ENCODE results near the gene ZFHX3. TPM values are rescaled to one million over a fixed set of nuclear protein-coding genes. Genes with fewer than 3 reads are reported as not detected.

Gene ZFHX3
- total and polyA plus RNA-seq, 2 donors (not counting 1 experiment from before 2014, with no cell fraction given), result 0.54 to 6.6 TPM

GRCh38 chr16:73020409-73020884, 27.5 kb downstream of the ZFHX3 start:
- ATAC-seq (ENCODE audit: low read depth), result no peak
- H3K4me2 ChIP-seq (replicated peaks; ENCODE audit: low read depth, low read length, poor library complexity, severe bottlenecking), result no peak overlapping the region
- no peaks in the 10 kb centered on the region for H3K9me3 Mint-ChIP-seq (ENCODE audit: insufficient read depth)

DNA sequence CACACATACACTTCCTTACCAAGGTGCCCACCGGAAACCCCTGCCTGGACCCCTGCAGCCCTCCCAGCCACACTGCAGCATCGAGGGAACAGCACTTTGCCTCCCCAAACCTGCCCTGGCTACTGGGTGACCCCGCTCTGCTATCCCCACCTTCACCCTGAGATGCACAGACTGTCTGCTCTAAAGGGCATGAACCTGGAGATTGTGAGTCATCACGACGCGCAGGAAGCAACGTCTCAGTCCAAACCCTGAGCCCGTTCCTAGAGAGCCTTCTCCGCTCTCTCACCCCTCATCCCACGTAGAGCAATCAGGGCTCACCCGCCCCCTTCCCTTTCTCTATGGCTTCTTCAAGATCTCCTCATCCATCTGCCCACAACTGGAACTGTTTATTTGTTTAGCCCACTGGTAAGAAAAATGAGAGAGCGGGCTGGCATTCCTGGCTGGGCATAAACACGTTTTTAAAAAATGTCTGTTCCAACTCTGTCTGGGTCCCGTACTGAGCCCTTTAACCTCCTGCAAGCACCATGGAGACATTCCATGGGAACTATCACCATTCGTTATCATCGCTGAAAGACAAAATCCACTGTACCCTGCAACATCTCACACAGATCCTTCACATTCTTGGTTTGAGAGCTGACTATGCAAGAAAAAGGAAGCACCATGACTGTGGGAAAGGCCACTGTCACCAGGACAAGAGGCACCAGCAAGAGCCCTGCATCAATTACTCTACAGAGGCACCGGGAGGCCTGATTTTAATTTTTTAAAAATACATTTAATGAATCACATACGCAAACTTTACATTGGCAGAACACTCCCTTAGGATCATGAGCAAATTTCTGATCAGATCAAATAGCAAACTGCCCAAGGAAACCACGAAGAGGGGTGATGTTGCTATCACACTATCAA, 28.2 kb downstream of the ZFHX3 start:
- H4K20me1 ChIP-seq (ENCODE audit: control insufficient read depth, insufficient read depth, low read length, poor library complexity, severe bottlenecking), result no peaks in the 10 kb centered on the region
- Mint-ChIP-seq H3K9me3 (ENCODE audit: insufficient read depth) (no peaks in the 10 kb centered on the region), H3K4me3 (no peak overlapping the region), H3K27me3 (no peaks in the 10 kb centered on the region), H3K27ac (no peak overlapping the region), H3K4me1 (peaks cover 10% of the 10 kb centered on the region)
- H3K36me3 ChIP-seq (replicated peaks in 1 of 2; ENCODE audit: control extremely low read depth in 1 of 2, control insufficient read depth in 1 of 2, extremely low read depth in 1 of 2, insufficient read depth in 2 of 2, low read length in 1 of 2), result no peaks in the 10 kb centered on the region
- peaks cover 0 to 7% of the 10 kb centered on the region in 2 donors for H3K4me1 ChIP-seq (ENCODE audit: control insufficient read depth in 2 of 2, insufficient read depth in 2 of 2, low read length in 2 of 2)
- no peak overlapping the region for H2AFZ ChIP-seq (ENCODE audit: insufficient read depth, low read depth, low read length, poor library complexity, severe bottlenecking)
- CTCF ChIA-PET, result no interaction called here
- peaks cover 18% of the 10 kb centered on the region for H3K79me2 ChIP-seq (ENCODE audit: control insufficient read depth, insufficient read depth, low read length)
- TF ChIP-seq, protein P1, sequence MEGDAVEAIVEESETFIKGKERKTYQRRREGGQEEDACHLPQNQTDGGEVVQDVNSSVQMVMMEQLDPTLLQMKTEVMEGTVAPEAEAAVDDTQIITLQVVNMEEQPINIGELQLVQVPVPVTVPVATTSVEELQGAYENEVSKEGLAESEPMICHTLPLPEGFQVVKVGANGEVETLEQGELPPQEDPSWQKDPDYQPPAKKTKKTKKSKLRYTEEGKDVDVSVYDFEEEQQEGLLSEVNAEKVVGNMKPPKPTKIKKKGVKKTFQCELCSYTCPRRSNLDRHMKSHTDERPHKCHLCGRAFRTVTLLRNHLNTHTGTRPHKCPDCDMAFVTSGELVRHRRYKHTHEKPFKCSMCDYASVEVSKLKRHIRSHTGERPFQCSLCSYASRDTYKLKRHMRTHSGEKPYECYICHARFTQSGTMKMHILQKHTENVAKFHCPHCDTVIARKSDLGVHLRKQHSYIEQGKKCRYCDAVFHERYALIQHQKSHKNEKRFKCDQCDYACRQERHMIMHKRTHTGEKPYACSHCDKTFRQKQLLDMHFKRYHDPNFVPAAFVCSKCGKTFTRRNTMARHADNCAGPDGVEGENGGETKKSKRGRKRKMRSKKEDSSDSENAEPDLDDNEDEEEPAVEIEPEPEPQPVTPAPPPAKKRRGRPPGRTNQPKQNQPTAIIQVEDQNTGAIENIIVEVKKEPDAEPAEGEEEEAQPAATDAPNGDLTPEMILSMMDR (IDR thresholded peaks at IDR 0.05), result no peak
- TF ChIP-seq EZH2 (IDR thresholded peaks at IDR 0.05; ENCODE audit: borderline replicate concordance, insufficient read depth, low read depth, low read length, poor library complexity, severe bottlenecking), result no peak
- POLR2A ChIA-PET, result no interaction called here
- WGBS (ENCODE audit: insufficient coverage), result 96% methylated on average over 17 of the region's 19 CpGs
- H3K9me3 ChIP-seq (ENCODE audit: control extremely low read depth in 1 of 3, control insufficient read depth in 2 of 3, insufficient read depth in 1 of 3, low read length in 2 of 3), result no peaks in the 10 kb centered on the region
- H3K27ac ChIP-seq (ENCODE audit: low read length in 2 of 2), result no peak overlapping the region
- ATAC-seq (ENCODE audit: low read depth) (no peak), DNase-seq (no peak)
- H3K4me2 ChIP-seq (replicated peaks; ENCODE audit: low read depth, low read length, poor library complexity, severe bottlenecking), result no peak overlapping the region
- intact Hi-C loops (cut with micrococcal nuclease), result no loop called here
- no peak overlapping the region for H3K4me3 ChIP-seq (ENCODE audit: control extremely low read depth in 1 of 5, extremely low read depth in 1 of 5, insufficient read depth in 1 of 5, low read depth in 2 of 5, low read length in 4 of 5)
- H3K9ac ChIP-seq (ENCODE audit: low read length), result no peak overlapping the region
- no peaks in the 10 kb centered on the region for H3K27me3 ChIP-seq (replicated peaks in 1 of 4; ENCODE audit: control extremely low read depth in 1 of 4, control insufficient read depth in 3 of 4, insufficient read depth in 4 of 4, low read length in 3 of 4)

More at GRCh38 chr16:73020409-73020884, 27.5 kb downstream of the ZFHX3 start:
- Histone ChIP-seq H3K27ac (ENCODE audit: low read length in 2 of 2) (no peak overlapping the region), H3K27me3 (replicated peaks in 1 of 4; ENCODE audit: control extremely low read depth in 1 of 4, control insufficient read depth in 3 of 4, insufficient read depth in 4 of 4, low read length in 3 of 4) (no peaks in the 10 kb centered on the region), H3K9me3 (ENCODE audit: control extremely low read depth in 1 of 3, control insufficient read depth in 2 of 3, insufficient read depth in 1 of 3, low read length in 2 of 3) (no peaks in the 10 kb centered on the region), H3K4me3 (ENCODE audit: control extremely low read depth in 1 of 5, extremely low read depth in 1 of 5, insufficient read depth in 1 of 5, low read depth in 2 of 5, low read length in 4 of 5) (no peak overlapping the region), H3K9ac (ENCODE audit: low read length) (no peak overlapping the region), H4K20me1 (ENCODE audit: control insufficient read depth, insufficient read depth, low read length, poor library complexity, severe bottlenecking) (no peaks in the 10 kb centered on the region), H3K36me3 (replicated peaks in 1 of 2; ENCODE audit: control extremely low read depth in 1 of 2, control insufficient read depth in 1 of 2, extremely low read depth in 1 of 2, insufficient read depth in 2 of 2, low read length in 1 of 2) (no peaks in the 10 kb centered on the region), H3K4me1 (ENCODE audit: control insufficient read depth in 2 of 2, insufficient read depth in 2 of 2, low read length in 2 of 2) (peaks cover 0 to 7% of the 10 kb centered on the region in 2 donors), H3K79me2 (ENCODE audit: control insufficient read depth, insufficient read depth, low read length) (peaks cover 18% of the 10 kb centered on the region), H2AFZ (ENCODE audit: insufficient read depth, low read depth, low read length, poor library complexity, severe bottlenecking) (no peak overlapping the region)
- TF ChIP-seq EZH2 (IDR thresholded peaks at IDR 0.05; ENCODE audit: borderline replicate concordance, insufficient read depth, low read depth, low read length, poor library complexity, severe bottlenecking), result no peak
- TF ChIP-seq, protein P1 (IDR thresholded peaks at IDR 0.05), result no peak
- Mint-ChIP-seq H3K27ac (no peak overlapping the region), H3K27me3 (no peaks in the 10 kb centered on the region), H3K4me1 (peaks cover 10% of the 10 kb centered on the region), H3K4me3 (no peak overlapping the region)
- POLR2A ChIA-PET, result no interaction called here
- no peak for DNase-seq
- CTCF ChIA-PET, result no interaction called here
- intact Hi-C loops (cut with micrococcal nuclease), result no loop called here
- 90% methylated on average over 11 of the region's 12 CpGs for WGBS (ENCODE audit: insufficient coverage)

All from B cell (primary cell).